Fibroblast of lung (primary cell): ENCODE data around the gene SYT17.

Experiments
- EZH2 ChIP-seq: IDR thresholded peaks from 2 replicates; pipeline ENCODE4 v1.5.1; 2012; ENCODE audit warnings: low read length, control low read depth, mild to moderate bottlenecking; ENCODE audit errors: missing control alignments
- TF ChIP-seq, protein P1 (sequence below), 2 donors: IDR thresholded peaks in 1 of 2; conservative IDR thresholded peaks in 1 of 2; 1 replicate in 1 of 2; 2 replicates in 1 of 2; pipeline ENCODE4 v1.5.1; 2011 to 2012; ENCODE audit warnings: low read length in 2 of 2, control low read depth in 1 of 2, inconsistent platforms in 1 of 2, low read depth in 1 of 2, mild to moderate bottlenecking in 1 of 2

GRCh38 chr16:19148189-19148588 is 19.9 kb upstream of the SYT17 start:
- TF ChIP-seq, protein P1, sequence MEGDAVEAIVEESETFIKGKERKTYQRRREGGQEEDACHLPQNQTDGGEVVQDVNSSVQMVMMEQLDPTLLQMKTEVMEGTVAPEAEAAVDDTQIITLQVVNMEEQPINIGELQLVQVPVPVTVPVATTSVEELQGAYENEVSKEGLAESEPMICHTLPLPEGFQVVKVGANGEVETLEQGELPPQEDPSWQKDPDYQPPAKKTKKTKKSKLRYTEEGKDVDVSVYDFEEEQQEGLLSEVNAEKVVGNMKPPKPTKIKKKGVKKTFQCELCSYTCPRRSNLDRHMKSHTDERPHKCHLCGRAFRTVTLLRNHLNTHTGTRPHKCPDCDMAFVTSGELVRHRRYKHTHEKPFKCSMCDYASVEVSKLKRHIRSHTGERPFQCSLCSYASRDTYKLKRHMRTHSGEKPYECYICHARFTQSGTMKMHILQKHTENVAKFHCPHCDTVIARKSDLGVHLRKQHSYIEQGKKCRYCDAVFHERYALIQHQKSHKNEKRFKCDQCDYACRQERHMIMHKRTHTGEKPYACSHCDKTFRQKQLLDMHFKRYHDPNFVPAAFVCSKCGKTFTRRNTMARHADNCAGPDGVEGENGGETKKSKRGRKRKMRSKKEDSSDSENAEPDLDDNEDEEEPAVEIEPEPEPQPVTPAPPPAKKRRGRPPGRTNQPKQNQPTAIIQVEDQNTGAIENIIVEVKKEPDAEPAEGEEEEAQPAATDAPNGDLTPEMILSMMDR (conservative IDR thresholded peaks at IDR 0.05 in 1 of 2, IDR thresholded peaks at IDR 0.05 in 1 of 2; ENCODE audit: low read depth in 1 of 2, low read length in 2 of 2): no peak
- no peak for TF ChIP-seq EZH2
